GM13976 (cell line): ENCODE results near the gene SREBF2.

Experiments
- DNase-seq: peaks from one replicate; pipeline ENCODE4 v3.0.0; 2012; ENCODE audit warnings: low spot score
- in situ Hi-C: fragments of 300-500 bp; cut with MboI; formaldehyde crosslinking; loops from one replicate; pipeline ENCODE4 v1.12.0; 2022; ENCODE audit warnings: low sequenced_read_pairs, mixed read lengths, inconsistent platforms; ENCODE audit not compliant: unreplicated experiment
- TF ChIP-seq, protein P1 (sequence below): IDR thresholded peaks from 2 replicates; pipeline ENCODE4 v1.5.1; 2012; ENCODE audit warnings: borderline replicate concordance, mild to moderate bottlenecking; ENCODE audit not compliant: insufficient read depth; ENCODE audit errors: extremely low read depth, missing control alignments, control extremely low read depth

Gene SREBF2

GRCh38 chr22:41909310-41910049 is 76.6 kb downstream of the SREBF2 start:
- in situ Hi-C loops: no loop called here
- DNase-seq: no peak
- TF ChIP-seq, protein P1, sequence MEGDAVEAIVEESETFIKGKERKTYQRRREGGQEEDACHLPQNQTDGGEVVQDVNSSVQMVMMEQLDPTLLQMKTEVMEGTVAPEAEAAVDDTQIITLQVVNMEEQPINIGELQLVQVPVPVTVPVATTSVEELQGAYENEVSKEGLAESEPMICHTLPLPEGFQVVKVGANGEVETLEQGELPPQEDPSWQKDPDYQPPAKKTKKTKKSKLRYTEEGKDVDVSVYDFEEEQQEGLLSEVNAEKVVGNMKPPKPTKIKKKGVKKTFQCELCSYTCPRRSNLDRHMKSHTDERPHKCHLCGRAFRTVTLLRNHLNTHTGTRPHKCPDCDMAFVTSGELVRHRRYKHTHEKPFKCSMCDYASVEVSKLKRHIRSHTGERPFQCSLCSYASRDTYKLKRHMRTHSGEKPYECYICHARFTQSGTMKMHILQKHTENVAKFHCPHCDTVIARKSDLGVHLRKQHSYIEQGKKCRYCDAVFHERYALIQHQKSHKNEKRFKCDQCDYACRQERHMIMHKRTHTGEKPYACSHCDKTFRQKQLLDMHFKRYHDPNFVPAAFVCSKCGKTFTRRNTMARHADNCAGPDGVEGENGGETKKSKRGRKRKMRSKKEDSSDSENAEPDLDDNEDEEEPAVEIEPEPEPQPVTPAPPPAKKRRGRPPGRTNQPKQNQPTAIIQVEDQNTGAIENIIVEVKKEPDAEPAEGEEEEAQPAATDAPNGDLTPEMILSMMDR: no peak

- in situ Hi-C loops: no loop called here
These were observed 77.4 kb downstream of the SREBF2 start for GRCh38 chr22:41910050-41911000.

GRCh38 chr22:41911001-41911611 is 78.2 kb downstream of the SREBF2 start:
- no peak for DNase-seq
- TF ChIP-seq, protein P1: no peak
- in situ Hi-C loops: no loop called here

More at GRCh38 chr22:41910050-41911000, 77.4 kb downstream of the SREBF2 start:
- DNase-seq: no peak
- TF ChIP-seq, protein P1: no peak

DNA sequence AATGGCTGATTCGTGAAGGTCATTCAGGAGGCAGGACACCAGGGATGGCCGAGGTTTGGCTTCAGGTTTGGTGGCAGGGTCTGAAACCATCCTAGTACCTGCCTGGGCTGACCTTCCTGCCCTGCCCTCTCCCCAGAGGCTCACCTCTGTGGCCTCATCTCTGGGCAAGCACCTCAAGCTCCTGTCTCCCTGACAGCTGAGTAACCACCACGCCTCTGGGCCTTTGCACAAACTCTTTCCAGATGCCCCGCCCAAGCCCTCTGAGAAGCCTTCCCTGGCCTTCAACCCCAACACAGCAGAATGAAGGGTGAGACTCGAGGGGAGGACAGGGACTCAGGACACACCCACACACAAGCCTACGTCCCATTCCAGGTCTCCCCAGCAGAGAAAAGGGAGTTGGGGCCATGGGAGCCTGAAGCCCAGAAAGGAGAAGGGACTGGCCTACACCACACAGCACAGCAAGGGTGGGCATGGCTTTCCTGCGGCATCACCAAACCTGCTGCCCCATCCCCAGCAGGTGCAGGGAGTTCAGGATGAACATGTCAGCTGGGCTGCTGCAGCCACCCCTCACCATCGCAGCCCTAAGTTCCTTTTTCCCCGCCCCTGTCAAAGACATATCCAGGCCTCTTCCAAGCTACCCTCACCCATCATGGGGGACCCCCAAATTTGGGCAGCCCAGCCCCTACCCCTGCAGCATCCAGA is 79.6 kb downstream of the SREBF2 start:
- in situ Hi-C loops: no loop called here
- DNase-seq: no peak
- TF ChIP-seq, protein P1: no peak

DNA sequence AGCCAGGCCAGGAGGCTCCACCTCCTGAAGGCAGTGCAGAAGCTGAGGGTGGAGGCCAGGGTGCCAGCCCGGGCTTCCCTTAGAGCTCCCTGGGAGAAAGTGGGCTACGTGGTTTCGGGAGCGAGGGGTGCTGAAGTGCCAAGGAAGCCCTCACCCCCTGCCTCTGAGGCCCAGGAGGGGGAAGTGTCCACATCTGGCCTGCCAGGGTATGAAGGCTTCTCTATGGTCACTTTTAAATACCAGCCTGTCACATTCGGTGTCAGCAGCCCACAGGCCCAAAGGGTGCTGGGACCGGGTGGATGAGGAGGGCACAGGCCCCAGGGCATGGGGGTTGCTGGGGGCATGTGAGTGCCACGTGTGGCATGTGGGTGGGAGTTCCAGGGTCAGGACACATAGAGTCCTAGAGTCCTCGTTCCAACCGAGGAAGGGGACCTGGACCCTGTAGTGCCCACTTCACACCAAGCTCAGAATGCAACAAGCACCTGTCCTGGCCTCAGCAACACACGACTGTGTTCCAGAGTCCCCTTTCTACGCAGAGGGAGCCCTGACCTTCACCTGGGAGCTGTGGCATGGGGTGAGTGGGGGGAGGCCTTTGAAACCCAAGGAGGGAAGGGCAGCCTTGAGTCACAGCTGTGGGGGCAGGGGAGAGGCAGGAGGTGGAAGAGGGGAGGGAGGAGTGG is 80.3 kb downstream of the SREBF2 start:
- in situ Hi-C loops: no loop called here
- DNase-seq: no peak
- TF ChIP-seq, protein P1: no peak
